ENCODE data around the gene SNTB2. TPM values are rescaled to one million over a fixed set of nuclear protein-coding genes. Genes with fewer than 3 reads are reported as not detected.
"Not testable (repeated sequence)": the region's sequence is repeated elsewhere in the genome, so short reads cannot be mapped to it uniquely, and the experiment has no call there.

SNTB2 gene
- total RNA-seq, 2 donors from 2014 or later, result 34.5 to 34.8 TPM

DNA sequence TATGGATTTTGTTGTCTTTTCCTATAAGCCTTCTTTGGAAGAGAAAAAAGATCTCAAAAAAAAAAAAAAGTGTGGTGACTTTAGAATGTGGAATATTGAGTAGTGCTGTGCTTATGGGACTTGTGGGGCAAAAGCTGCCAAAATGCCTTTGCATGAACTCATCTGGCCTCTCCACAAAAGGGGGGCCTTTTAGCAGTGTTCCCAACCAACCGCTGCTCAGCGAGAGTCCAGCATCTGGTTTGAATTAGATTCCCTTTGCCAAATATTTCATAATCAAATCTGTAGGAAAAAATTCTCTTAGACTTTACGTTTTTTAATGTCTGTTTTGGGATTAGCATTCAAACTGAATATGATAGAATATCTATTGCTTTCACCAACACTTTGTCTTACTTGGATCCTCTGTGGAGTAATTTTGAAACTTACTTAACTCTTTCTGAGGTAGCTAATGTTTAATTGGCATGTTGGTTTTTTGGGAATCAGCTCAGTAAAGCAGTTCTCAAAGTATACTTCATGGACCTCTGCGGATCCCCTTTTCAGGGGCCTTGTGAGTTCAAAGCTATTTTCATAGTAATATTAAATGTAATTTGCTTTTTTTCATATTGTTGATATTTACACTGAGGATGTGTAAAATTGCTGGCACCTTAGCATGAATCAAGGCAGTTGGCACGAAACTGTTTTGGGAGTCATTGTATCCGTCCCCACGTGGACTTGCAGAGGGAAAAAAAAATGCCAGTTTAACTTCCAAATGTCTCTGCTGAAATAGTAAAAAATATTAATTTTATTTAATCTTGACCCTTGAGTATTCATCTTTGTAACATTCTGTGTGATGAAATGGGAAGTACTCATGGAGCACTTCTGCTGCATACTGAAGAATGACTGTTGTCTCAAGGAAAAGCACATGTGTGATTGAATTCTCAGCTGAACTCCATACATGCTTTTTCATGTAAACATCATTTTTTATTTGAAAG lies 89.5 kb downstream of the SNTB2 start:
- no peaks in the 10 kb centered on the region for H3K36me3 ChIP-seq
- H3K4me1 ChIP-seq, result no peaks in the 10 kb centered on the region
- intact Hi-C loops (cut with DNase I), result no loop called here
- TF ChIP-seq, protein P1, sequence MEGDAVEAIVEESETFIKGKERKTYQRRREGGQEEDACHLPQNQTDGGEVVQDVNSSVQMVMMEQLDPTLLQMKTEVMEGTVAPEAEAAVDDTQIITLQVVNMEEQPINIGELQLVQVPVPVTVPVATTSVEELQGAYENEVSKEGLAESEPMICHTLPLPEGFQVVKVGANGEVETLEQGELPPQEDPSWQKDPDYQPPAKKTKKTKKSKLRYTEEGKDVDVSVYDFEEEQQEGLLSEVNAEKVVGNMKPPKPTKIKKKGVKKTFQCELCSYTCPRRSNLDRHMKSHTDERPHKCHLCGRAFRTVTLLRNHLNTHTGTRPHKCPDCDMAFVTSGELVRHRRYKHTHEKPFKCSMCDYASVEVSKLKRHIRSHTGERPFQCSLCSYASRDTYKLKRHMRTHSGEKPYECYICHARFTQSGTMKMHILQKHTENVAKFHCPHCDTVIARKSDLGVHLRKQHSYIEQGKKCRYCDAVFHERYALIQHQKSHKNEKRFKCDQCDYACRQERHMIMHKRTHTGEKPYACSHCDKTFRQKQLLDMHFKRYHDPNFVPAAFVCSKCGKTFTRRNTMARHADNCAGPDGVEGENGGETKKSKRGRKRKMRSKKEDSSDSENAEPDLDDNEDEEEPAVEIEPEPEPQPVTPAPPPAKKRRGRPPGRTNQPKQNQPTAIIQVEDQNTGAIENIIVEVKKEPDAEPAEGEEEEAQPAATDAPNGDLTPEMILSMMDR (IDR thresholded peaks at IDR 0.05), result no peak
- H3K9ac ChIP-seq (ENCODE audit: low read depth in 2 of 2, low read length in 2 of 2), result no peak overlapping the region
- no peak for DNase-seq
- no peaks in the 10 kb centered on the region for H3K9me3 ChIP-seq
- no peak overlapping the region for H3K4me3 ChIP-seq
- no peaks in the 10 kb centered on the region for H3K27me3 ChIP-seq
- no peak overlapping the region for H3K27ac ChIP-seq

DNA sequence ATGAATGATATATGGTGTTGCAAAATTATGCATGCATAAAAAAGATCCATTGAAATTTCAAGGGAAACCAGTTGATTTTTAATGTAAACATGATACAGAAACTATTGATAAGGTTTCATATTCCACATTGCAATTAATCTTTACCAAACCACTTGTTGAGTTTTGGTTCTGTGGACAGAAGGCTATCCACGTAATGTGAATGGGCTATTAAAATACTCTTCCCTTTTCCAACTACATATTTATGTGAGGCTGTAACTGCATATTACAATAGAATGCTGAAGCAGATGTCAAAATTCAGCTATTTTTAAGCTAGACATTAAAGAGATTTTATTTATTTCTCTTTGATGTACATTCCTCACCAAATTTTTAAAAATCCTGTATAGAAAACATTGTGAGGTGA lies 90.4 kb downstream of the SNTB2 start:
- H3K4me1 ChIP-seq, result no peaks in the 10 kb centered on the region
- no peaks in the 10 kb centered on the region for H3K9me3 ChIP-seq
- no peak overlapping the region for H3K4me3 ChIP-seq
- H3K27me3 ChIP-seq, result no peaks in the 10 kb centered on the region
- TF ChIP-seq, protein P1 (IDR thresholded peaks at IDR 0.05), result no peak
- intact Hi-C loops (cut with DNase I), result no loop called here
- H3K9ac ChIP-seq (ENCODE audit: low read depth in 2 of 2, low read length in 2 of 2), result no peak overlapping the region
- DNase-seq, result no peak
- H3K36me3 ChIP-seq, result no peaks in the 10 kb centered on the region
- no peak overlapping the region for H3K27ac ChIP-seq

DNA sequence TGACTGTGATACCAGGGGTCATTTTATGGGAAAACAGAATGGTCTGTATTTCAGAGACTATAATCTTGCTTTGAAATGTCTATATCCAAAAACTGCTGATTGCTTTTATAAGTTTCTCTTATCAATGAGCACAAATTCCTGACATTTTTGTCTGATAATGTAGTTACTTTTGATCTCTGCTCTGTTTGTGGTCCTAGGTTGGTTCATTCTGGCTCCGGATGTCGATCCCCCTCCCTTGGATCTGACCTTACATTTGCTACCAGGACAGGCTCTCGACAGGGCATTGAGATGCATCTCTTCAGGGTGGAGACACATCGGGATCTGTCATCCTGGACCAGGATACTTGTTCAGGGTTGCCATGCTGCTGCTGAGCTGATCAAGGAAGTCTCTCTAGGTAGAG lies 96.9 kb downstream of the SNTB2 start:
- H3K36me3 ChIP-seq, result no peaks in the 10 kb centered on the region
- no peaks in the 10 kb centered on the region for H3K27me3 ChIP-seq
- H3K9ac ChIP-seq (ENCODE audit: low read depth in 2 of 2, low read length in 2 of 2), result no peak overlapping the region
- intact Hi-C loops (cut with DNase I), result no loop called here
- H3K9me3 ChIP-seq, result no peaks in the 10 kb centered on the region
- H3K4me1 ChIP-seq, result no peaks in the 10 kb centered on the region
- no peak overlapping the region for H3K27ac ChIP-seq
- no peak for DNase-seq
- no peak overlapping the region for H3K4me3 ChIP-seq
- TF ChIP-seq, protein P1 (IDR thresholded peaks at IDR 0.05), result no peak

DNA sequence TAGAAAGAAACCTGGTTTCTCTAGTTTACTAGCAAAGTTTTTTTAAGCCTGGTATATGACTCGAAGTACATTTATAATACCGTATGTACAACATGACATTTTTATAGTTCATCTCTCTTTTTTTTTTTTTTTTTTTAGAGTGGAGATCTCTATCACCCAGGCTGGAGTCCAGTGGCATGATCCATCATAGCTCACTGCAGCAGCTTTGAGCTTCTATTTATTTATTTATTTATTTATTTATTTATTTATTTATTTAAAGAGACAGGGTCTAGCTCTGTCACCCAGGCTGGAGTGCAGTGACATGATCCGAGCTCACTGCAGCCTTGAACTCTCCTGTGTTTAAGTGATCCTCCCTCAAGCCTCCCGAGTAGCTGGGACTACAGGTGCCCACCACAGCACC lies 98.3 kb downstream of the SNTB2 start:
- Histone ChIP-seq H3K36me3 (no peaks in the 10 kb centered on the region), H3K4me3 (no peak overlapping the region), H3K9ac (ENCODE audit: low read depth in 2 of 2, low read length in 2 of 2) (no peak overlapping the region), H3K4me1 (no peaks in the 10 kb centered on the region), H3K27ac (no peak overlapping the region), H3K9me3 (no peaks in the 10 kb centered on the region), H3K27me3 (no peaks in the 10 kb centered on the region)
- DNase-seq, result no peak
- TF ChIP-seq, protein P1 (IDR thresholded peaks at IDR 0.05), result no peak
- intact Hi-C loops (cut with DNase I), result no loop called here

DNA sequence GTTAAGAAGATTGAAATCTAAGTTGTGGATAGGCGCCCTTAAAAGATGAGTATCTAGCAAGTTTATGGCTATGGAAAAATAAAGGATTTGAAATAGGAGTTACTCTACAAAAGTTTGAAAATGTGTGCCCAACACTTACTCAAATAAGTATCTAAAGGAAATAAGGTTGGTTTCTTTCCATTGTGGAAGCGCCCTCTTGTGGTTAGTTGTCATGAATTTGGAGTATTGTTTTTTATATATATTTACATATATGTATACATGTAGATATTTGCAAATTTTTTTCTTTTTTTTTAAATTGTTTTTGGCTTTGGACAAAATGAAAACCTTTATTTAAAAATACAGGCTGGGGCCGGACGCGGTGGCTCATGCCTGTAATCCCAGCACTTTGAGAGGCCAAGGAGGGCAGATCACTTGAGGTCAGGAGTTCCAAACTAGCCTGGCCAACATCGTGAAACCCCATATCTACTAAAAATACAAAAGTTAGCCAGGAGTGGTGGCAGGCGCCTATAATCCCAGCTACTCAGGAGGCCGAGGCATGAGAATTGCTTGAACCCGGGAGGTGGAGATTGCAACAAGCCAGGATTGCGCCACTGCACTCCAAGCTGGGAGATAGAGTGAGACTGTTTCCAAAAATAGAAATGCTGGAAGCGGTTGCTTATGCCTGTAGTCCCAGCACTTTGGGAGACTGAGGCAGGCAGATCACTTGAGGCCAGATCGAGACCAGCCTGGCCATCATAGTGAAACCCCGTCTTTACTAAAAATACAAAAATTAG lies 100.2 kb downstream of the SNTB2 start:
- no peaks in the 10 kb centered on the region for H3K36me3 ChIP-seq
- TF ChIP-seq, protein P1 (IDR thresholded peaks at IDR 0.05), result peak; percentile 59
- intact Hi-C loops (cut with DNase I), result no loop called here
- H3K9me3 ChIP-seq, result no peaks in the 10 kb centered on the region
- no peaks in the 10 kb centered on the region for H3K27me3 ChIP-seq
- peak; percentile 67 for DNase-seq
- H3K9ac ChIP-seq (ENCODE audit: low read depth in 2 of 2, low read length in 2 of 2), result no peak overlapping the region
- H3K4me3 ChIP-seq, result no peak overlapping the region
- H3K4me1 ChIP-seq, result no peaks in the 10 kb centered on the region
- no peak overlapping the region for H3K27ac ChIP-seq

DNA sequence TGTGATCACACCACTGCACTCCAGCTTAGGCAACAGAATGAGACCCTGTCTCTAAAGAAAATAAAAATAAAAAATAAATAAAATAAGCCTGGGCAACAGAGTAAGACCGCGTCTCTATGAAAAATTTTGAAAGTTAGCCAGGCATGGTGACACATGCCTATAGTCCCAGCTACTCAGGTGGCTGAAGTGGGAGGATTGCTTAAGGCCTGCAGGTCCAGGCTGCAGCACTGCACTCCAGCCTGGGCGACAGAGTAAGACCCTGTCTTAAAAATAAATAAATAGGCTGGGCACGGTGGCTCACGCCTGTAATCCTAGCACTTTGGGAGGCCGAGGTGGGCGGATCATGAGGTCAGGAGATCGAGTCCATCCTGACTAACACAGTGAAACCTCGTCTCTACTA lies 104.7 kb downstream of the SNTB2 start:
- H3K27ac ChIP-seq; intact Hi-C loops (cut with DNase I); H3K4me1 ChIP-seq; H3K4me3 ChIP-seq; H3K9me3 ChIP-seq; H3K27me3 ChIP-seq; DNase-seq; H3K36me3 ChIP-seq; H3K9ac ChIP-seq (ENCODE audit: low read depth in 2 of 2, low read length in 2 of 2): not testable (repeated sequence)

Data from colonic mucosa (tissue), 4 donors.